ENCODE measurements around the gene MYO16. TPM values are rescaled to one million over a fixed set of nuclear protein-coding genes. Genes with fewer than 3 reads are reported as not detected.

MYO16 gene
- total RNA-seq, 4 donors from 2014 or later, result 0.54 to 3.8 (median 1.5) TPM

DNA sequence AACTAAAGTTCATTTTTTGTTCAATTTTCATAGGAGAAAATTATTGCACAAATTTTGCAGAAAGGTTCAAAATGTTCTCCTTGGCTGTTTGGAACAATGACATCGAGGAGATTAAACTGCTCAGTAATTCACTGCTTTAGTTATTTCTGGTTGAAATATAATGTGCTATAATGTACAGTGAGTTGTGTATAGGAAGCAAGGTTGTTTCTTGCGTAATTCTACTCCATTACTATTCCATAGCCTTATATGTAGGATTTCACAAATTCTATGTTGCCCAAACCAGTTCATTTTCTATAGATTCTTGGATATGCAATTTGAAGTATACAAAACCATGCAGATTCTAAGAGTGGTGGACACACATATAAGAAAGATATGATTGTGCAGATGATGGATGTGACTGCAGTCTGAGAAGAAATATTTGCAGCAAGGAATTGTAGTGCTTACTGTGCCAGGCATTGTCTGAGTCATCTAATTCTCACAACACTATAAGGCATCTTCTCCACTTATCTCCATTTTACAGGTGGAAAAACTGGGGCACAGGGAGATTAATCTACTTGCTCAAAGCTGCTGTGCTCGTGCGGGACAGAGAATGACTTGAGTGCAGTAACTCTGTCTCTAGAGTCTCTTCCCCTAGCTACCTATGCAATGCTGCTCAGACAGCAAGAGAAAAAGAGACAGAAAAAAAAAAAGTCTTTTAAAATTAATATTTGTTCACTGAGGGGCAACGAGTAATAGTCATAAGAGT lies 515.5 kb downstream of the MYO16 start:
- TF ChIP-seq POLR2AphosphoS5 (IDR thresholded peaks at IDR 0.05) (no peak), POLR2A (IDR thresholded peaks at IDR 0.05) (no peak), EP300 (IDR thresholded peaks at IDR 0.05) (no peak)
- TF ChIP-seq, protein P1, sequence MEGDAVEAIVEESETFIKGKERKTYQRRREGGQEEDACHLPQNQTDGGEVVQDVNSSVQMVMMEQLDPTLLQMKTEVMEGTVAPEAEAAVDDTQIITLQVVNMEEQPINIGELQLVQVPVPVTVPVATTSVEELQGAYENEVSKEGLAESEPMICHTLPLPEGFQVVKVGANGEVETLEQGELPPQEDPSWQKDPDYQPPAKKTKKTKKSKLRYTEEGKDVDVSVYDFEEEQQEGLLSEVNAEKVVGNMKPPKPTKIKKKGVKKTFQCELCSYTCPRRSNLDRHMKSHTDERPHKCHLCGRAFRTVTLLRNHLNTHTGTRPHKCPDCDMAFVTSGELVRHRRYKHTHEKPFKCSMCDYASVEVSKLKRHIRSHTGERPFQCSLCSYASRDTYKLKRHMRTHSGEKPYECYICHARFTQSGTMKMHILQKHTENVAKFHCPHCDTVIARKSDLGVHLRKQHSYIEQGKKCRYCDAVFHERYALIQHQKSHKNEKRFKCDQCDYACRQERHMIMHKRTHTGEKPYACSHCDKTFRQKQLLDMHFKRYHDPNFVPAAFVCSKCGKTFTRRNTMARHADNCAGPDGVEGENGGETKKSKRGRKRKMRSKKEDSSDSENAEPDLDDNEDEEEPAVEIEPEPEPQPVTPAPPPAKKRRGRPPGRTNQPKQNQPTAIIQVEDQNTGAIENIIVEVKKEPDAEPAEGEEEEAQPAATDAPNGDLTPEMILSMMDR (IDR thresholded peaks at IDR 0.05), result no peak
- Histone ChIP-seq H3K4me1 (peaks cover 0 to 51% (median 13%) of the 10 kb centered on the region in 3 donors), H3K36me3 (no peaks in the 10 kb centered on the region), H3K4me3 (no peak overlapping the region), H3K9me3 (no peaks in the 10 kb centered on the region), H3K27ac (peak overlapping the region in 3 of 4 donors; percentile 25 to 83 (median 53)), H3K27me3 (peaks cover 16% of the 10 kb centered on the region)
- WGBS, 2 donors (ENCODE audit: low coverage in 1 of 2), result 51 to 63% methylated on average over 5 of the region's 5 CpGs
- no peak for ATAC-seq

DNA sequence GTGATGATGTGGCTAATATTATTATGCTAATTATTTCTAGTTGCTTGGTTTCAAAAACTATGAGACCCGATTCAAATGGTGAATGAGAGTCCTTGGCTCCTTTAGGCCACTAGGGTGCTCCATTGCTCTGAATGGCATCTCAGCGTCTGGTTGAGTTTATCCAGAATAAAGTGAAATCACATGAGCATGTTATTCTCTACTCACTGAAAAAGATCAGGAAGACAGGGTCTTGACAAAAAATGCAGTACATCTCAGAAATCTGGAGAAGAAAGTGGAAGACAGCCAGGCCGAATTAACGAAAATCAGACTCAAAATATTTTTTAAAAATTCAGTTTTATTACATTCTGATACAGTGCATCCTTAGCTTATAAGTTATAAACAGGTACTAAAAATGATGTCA lies 516.2 kb downstream of the MYO16 start:
- TF ChIP-seq EP300 (IDR thresholded peaks at IDR 0.05), result no peak
- TF ChIP-seq, protein P1 (IDR thresholded peaks at IDR 0.05), result peak; percentile 76 to 89 (median 80)
- peak; percentile 53 for TF ChIP-seq POLR2AphosphoS5 (IDR thresholded peaks at IDR 0.05)
- Histone ChIP-seq H3K27me3 (peaks cover 8% of the 10 kb centered on the region), H3K9me3 (no peaks in the 10 kb centered on the region), H3K4me3 (no peak overlapping the region), H3K4me1 (peaks cover 0 to 44% (median 13%) of the 10 kb centered on the region in 3 donors), H3K36me3 (no peaks in the 10 kb centered on the region), H3K27ac (peak overlapping the region; percentile 25 to 83 (median 70))
- 7 to 10% methylated on average over 4 of the region's 4 CpGs for WGBS, 2 donors (ENCODE audit: low coverage in 1 of 2)
- peak; percentile 58 for ATAC-seq

DNA sequence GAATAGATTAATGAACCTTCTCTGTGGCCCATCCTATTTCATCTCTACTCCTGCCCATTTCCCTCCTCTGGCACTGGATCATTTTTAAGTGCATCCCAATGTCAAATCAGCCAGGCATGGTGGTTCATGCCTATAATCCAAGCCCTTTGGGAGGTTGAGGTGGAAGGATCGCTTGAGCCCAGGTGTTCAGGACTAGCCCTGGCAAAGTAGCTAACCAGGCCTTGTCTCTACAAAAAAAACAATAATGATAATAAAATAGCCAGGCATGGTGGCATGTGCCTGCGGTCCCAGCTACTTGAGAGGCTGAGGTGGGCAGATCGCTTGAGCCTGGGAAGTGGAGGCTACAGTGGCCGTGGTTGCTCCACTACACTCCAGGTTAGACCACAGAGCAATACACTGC lies 517.0 kb downstream of the MYO16 start:
- no peaks in the 10 kb centered on the region for H3K36me3 ChIP-seq
- no peak overlapping the region for H3K4me3 ChIP-seq
- no peak for TF ChIP-seq POLR2AphosphoS5 (IDR thresholded peaks at IDR 0.05)
- no peak for TF ChIP-seq POLR2A (IDR thresholded peaks at IDR 0.05)
- H3K27me3 ChIP-seq, result peaks cover under 1% of the 10 kb centered on the region
- peaks cover 0 to 37% (median 13%) of the 10 kb centered on the region in 3 donors for H3K4me1 ChIP-seq
- H3K27ac ChIP-seq, result peak overlapping the region; percentile 63 to 83 (median 70)
- no peak for ATAC-seq
- no peaks in the 10 kb centered on the region for H3K9me3 ChIP-seq
- 84% methylated on average over 4 of the region's 4 CpGs; no CpG with 5 or more reads in 1 of the 2 donors for WGBS, 2 donors (ENCODE audit: low coverage in 1 of 2)

DNA sequence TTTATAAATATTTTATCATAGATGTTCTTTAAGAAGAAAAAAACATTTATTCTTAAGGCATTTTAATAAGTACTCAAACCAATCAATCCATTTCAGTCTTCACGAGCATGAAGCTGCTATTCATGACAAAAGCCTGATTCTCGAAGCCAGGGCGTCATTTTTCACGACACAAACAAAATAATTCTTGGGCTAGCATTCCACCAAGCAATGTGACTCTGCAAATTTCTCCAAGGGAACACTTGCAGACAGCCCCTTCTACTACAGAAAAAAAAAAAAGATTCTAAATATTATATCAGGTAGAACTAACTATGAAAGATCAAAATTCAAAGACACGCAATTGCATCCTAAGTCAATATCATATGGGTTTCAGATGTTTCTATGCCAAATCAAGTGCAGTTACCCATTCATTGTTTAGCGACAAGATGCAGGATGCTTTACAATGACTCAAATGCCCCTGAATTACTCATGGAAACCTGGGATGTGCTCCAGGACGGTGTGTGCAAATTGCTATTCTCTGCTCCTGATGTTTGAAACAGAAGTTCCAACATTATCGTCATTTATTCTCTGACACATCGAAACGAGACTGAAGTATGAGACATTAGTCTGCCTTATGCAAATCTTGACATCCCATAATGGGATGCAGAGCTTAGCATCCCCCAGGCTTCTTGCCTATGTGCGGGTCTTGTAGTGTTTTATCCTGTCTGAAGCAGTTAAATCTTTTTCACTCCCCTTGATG lies 517.7 kb downstream of the MYO16 start:
- TF ChIP-seq POLR2A (IDR thresholded peaks at IDR 0.05), result no peak
- TF ChIP-seq EP300 (IDR thresholded peaks at IDR 0.05), result no peak
- peak; percentile 26 for TF ChIP-seq POLR2AphosphoS5 (IDR thresholded peaks at IDR 0.05)
- TF ChIP-seq, protein P1 (IDR thresholded peaks at IDR 0.05), result no peak
- ATAC-seq, result peak; percentile 59
- Histone ChIP-seq H3K27ac (peak overlapping the region; percentile 59 to 83 (median 70)), H3K4me1 (peaks cover 0 to 36% (median 13%) of the 10 kb centered on the region in 3 donors), H3K36me3 (no peaks in the 10 kb centered on the region), H3K4me3 (no peak overlapping the region), H3K9me3 (no peaks in the 10 kb centered on the region), H3K27me3 (no peaks in the 10 kb centered on the region)
- WGBS, 2 donors (ENCODE audit: low coverage in 1 of 2), result 42 to 49% methylated on average over 11 of the region's 11 CpGs

DNA sequence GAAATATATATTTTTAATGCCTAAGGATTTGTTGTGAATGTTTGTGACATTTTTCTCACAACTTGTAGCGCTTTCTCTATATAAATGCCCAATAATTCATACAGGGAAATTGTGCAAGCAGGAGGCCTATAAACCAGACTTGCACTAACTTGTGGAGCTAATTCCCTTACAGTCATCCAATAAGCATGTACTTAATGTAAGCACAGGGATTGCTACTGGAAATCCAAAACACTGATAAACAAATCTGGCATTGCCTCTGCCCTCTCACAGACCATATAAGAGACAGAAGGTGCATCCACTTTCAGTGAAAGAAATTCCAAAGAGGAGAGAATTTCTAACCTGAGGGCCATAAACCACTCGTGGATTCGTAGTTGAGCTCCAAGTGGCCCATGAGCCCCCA lies 518.8 kb downstream of the MYO16 start:
- ATAC-seq, result no peak

More for the DNA sequence above, 518.8 kb downstream of the MYO16 start:
- WGBS, 2 donors (ENCODE audit: low coverage in 1 of 2), result 98 to 100% methylated on average over 1 to 3 of the region's 3 CpGs
- peaks cover 0 to 36% (median 13%) of the 10 kb centered on the region in 3 donors for H3K4me1 ChIP-seq
- H3K27ac ChIP-seq, result peak overlapping the region in 2 of 4 donors; percentile 65 to 83
- H3K27me3 ChIP-seq, result no peaks in the 10 kb centered on the region
- H3K36me3 ChIP-seq, result no peaks in the 10 kb centered on the region
- no peak overlapping the region for H3K4me3 ChIP-seq
- TF ChIP-seq EP300 (IDR thresholded peaks at IDR 0.05) (no peak), POLR2A (IDR thresholded peaks at IDR 0.05) (no peak), POLR2AphosphoS5 (IDR thresholded peaks at IDR 0.05) (no peak)
- TF ChIP-seq, protein P1 (IDR thresholded peaks at IDR 0.05), result no peak
- H3K9me3 ChIP-seq, result no peaks in the 10 kb centered on the region

All from gastroesophageal sphincter (tissue), 4 donors.